Osteocyte (in vitro differentiated cells): ENCODE results near the gene ZWINT. TPM values are rescaled to one million over a fixed set of nuclear protein-coding genes. Genes with fewer than 3 reads are reported as not detected.

ENCODE experiments used
- DNase-seq: peaks from one replicate; pipeline ENCODE4 v3.0.0; 2021; ENCODE audit warnings: mixed read lengths; ENCODE audit not compliant: unreplicated experiment; ENCODE audit errors: extremely low spot score
- H3K27ac Mint-ChIP-seq: one replicate; pipeline ENCODE4 v1.8.0; 2021; ENCODE audit warnings: mild to moderate bottlenecking, mixed read lengths; ENCODE audit not compliant: unreplicated experiment
- H3K27me3 Mint-ChIP-seq: one replicate; pipeline ENCODE4 v1.8.0; 2021; ENCODE audit warnings: mixed read lengths; ENCODE audit not compliant: unreplicated experiment
- H3K36me3 Mint-ChIP-seq: one replicate; pipeline ENCODE4 v1.8.0; 2021; ENCODE audit warnings: mixed read lengths; ENCODE audit not compliant: unreplicated experiment
- H3K4me1 Mint-ChIP-seq: one replicate; pipeline ENCODE4 v1.8.0; 2021; ENCODE audit warnings: mixed read lengths; ENCODE audit not compliant: unreplicated experiment
- H3K4me3 Mint-ChIP-seq: one replicate; pipeline ENCODE4 v1.8.0; 2021; ENCODE audit warnings: mild to moderate bottlenecking, moderate library complexity, mixed read lengths; ENCODE audit not compliant: unreplicated experiment
- H3K9me3 Mint-ChIP-seq: one replicate; pipeline ENCODE4 v1.8.0; 2021; ENCODE audit warnings: mixed read lengths; ENCODE audit not compliant: unreplicated experiment
- CTCF ChIP-seq: fragments of 200-600 bp; sonication (generic); IDR thresholded peaks from 2 replicates; pipeline ENCODE4 v1.5.0; 2021; ENCODE audit warnings: antibody characterized with exemption, mild to moderate bottlenecking, moderate library complexity
- total RNA-seq: library from RNA; stranded (reverse); gene quantifications from 2 replicates; pipeline ENCODE4 v1.2.1, GENCODE V29; 2021

The ZWINT gene
- total RNA-seq, 1 donor from 2014 or later, result 11.5 TPM

DNA sequence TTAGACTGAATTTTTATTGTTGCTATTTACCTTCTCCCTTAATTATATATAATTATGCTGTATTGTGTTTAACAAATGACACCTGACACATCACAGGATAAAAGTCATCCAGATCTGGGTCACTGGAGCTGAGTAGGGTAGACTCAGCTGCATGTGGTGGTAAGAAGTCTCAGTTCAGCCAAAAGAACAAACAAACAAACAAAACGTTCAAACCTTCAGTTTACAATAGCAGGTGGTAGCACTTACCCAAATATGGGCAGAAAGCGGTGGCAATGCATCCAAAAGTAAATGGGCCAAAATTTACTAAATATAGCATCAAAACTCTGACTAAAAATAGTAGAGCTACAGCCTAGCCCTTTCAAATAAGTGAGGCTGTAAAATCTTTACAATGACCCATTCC lies 42.2 kb downstream of the ZWINT start:
- Mint-ChIP-seq H3K27me3 (no peaks in the 10 kb centered on the region), H3K9me3 (no peaks in the 10 kb centered on the region), H3K4me1 (no peaks in the 10 kb centered on the region), H3K36me3 (no peaks in the 10 kb centered on the region), H3K4me3 (no peak overlapping the region), H3K27ac (no peak overlapping the region)
- no peak for DNase-seq
- no peak for TF ChIP-seq CTCF

- Mint-ChIP-seq H3K27me3 (no peaks in the 10 kb centered on the region), H3K9me3 (no peaks in the 10 kb centered on the region), H3K4me1 (no peaks in the 10 kb centered on the region), H3K36me3 (no peaks in the 10 kb centered on the region), H3K27ac (no peak overlapping the region), H3K4me3 (no peak overlapping the region)
- no peak for DNase-seq
- no peak for TF ChIP-seq CTCF
Measured at GRCh38 chr10:56317603-56318002, 43.5 kb downstream of the ZWINT start.

- Mint-ChIP-seq H3K36me3 (no peaks in the 10 kb centered on the region), H3K27ac (no peak overlapping the region), H3K27me3 (no peaks in the 10 kb centered on the region), H3K4me3 (no peak overlapping the region), H3K4me1 (no peaks in the 10 kb centered on the region), H3K9me3 (no peaks in the 10 kb centered on the region)
- TF ChIP-seq CTCF, result no peak
- DNase-seq, result no peak
Measured at GRCh38 chr10:56316603-56317002, 44.5 kb downstream of the ZWINT start.
